GM19438 (cell line): ENCODE measurements around the gene ATOH7.
"Not testable (repeated sequence)": the region's sequence is repeated elsewhere in the genome, so short reads cannot be mapped to it uniquely, and the experiment has no call there.

Experiments
- ATAC-seq: cut with Tn5 transposase; IDR thresholded peaks from one replicate; pipeline ENCODE4 v1.9.1; 2021; ENCODE audit warnings: low read depth; ENCODE audit not compliant: unreplicated experiment

Gene ATOH7

GRCh38 chr10:68238371-68238770, 6.5 kb upstream of the ATOH7 start:
- no peak for ATAC-seq

GRCh38 chr10:68237173-68237572, 5.3 kb upstream of the ATOH7 start:
- no peak for ATAC-seq

- ATAC-seq = no peak
Observed at GRCh38 chr10:68235581-68235980, 3.7 kb upstream of the ATOH7 start.

GRCh38 chr10:68235111-68235510, 3.2 kb upstream of the ATOH7 start:
- ATAC-seq = no peak

GRCh38 chr10:68233046-68233445, 1.1 kb upstream of the ATOH7 start:
- ATAC-seq = no peak

GRCh38 chr10:68231106-68231816, 652 bp downstream of the ATOH7 start:
- ATAC-seq = peak; percentile 89

- no peak for ATAC-seq
Observed at GRCh38 chr10:68230268-68230667, 1.6 kb downstream of the ATOH7 start.

GRCh38 chr10:68224810-68225209, 7.1 kb downstream of the ATOH7 start:
- ATAC-seq = no peak

- no peak for ATAC-seq
Observed at GRCh38 chr10:68223535-68224165, 8.3 kb downstream of the ATOH7 start.

- no peak for ATAC-seq
Observed at GRCh38 chr10:68222391-68222790, 9.5 kb downstream of the ATOH7 start.

GRCh38 chr10:68221196-68221595, 10.7 kb downstream of the ATOH7 start:
- no peak for ATAC-seq

GRCh38 chr10:68218786-68219185, 13.1 kb downstream of the ATOH7 start:
- ATAC-seq = no peak

GRCh38 chr10:68212721-68213352, 19.1 kb downstream of the ATOH7 start:
- ATAC-seq = no peak

- no peak for ATAC-seq
Observed at GRCh38 chr10:68211669-68212068, 20.2 kb downstream of the ATOH7 start.

GRCh38 chr10:68208424-68209042, 23.4 kb downstream of the ATOH7 start:
- ATAC-seq = peak; percentile 81

GRCh38 chr10:68202960-68203353, 29.0 kb downstream of the ATOH7 start:
- no peak for ATAC-seq

GRCh38 chr10:68196701-68197100, 35.2 kb downstream of the ATOH7 start:
- no peak for ATAC-seq

- ATAC-seq = not testable (repeated sequence)
Observed at GRCh38 chr10:68195776-68196175, 36.1 kb downstream of the ATOH7 start.

GRCh38 chr10:68194290-68194689, 37.6 kb downstream of the ATOH7 start:
- ATAC-seq = no peak

GRCh38 chr10:68192113-68192512, 39.8 kb downstream of the ATOH7 start:
- ATAC-seq = no peak

GRCh38 chr10:68188835-68189234, 43.1 kb downstream of the ATOH7 start:
- ATAC-seq = no peak
